HCT116 (cell line): ENCODE data around the gene TEKT5. TPM values are rescaled to one million over a fixed set of nuclear protein-coding genes. Genes with fewer than 3 reads are reported as not detected.

ENCODE experiments used
- ATAC-seq: fragments of 200-7000 bp; cut with Tn5 transposase; 2 replicates; pipeline ENCODE4 v1.9.1; 2020; ENCODE audit warnings: mild to moderate bottlenecking, moderate library complexity
- BruUV-seq: library from RNA; stranded (reverse); fragments of 400-500 nt; replicated peaks from 2 replicates; lab custom pipeline; 2021; lab: Mats Ljungman, UMichigan
- CTCF ChIA-PET: fragments of 300-600 bp; sonication (Branson Sonifier 250); formaldehyde crosslinking; loops from one replicate; lab custom pipeline; 2021; ENCODE audit warnings: antibody characterized with exemption; lab: Charles Lee
- POLR2A ChIA-PET: fragments of 300-600, 350-600 bp; sonication (Branson Sonifier 250); formaldehyde crosslinking; loops from one replicate; lab custom pipeline; 2021; ENCODE audit warnings: antibody characterized with exemption; lab: Charles Lee
- RAD21 ChIA-PET, 2 experiments: fragments of 300-600 bp; sonication (Branson Sonifier 250); formaldehyde crosslinking; loops; one replicate each; lab custom pipeline; 2023; ENCODE audit warnings: low total read pairs in 2 of 2; ENCODE audit not compliant: uncharacterized antibody in 2 of 2, unreplicated experiment in 2 of 2, low non-redundant PET in 1 of 2; lab: Charles Lee
- DNase-seq: peaks from one replicate; pipeline ENCODE4 v3.0.0-alpha.2; 2010; ENCODE audit warnings: low read depth, low spot score
- H2AFZ ChIP-seq: fragments of 200-600 bp; shearing (Covaris generic), sonication (generic); 2 replicates; pipeline ENCODE4 v1.6.1; 2017; ENCODE audit warnings: low read depth, mixed run types, mixed read lengths, antibody characterized with exemption, low read length; ENCODE audit not compliant: poor library complexity, severe bottlenecking
- H3K27ac ChIP-seq: 2 replicates; pipeline ENCODE4 v1.5.1; 2012; ENCODE audit warnings: low read depth, low read length
- H3K27me3 ChIP-seq: fragments of 200-600 bp; sonication (generic); 2 replicates; pipeline ENCODE4 v1.6.1; 2016; ENCODE audit warnings: mixed run types, low read length, mixed read lengths; ENCODE audit not compliant: insufficient read depth
- H3K36me3 ChIP-seq, 2 experiments: fragments of 200-500 bp in 1 of 2; fragments of 200-600 bp in 1 of 2; sonication (Bioruptor generic) in 1 of 2; sonication (generic) in 1 of 2; 2 replicates each; pipeline versions ENCODE4 v1.5.1 to v1.6.1; 2014 to 2016; ENCODE audit warnings: low read length in 2 of 2, inconsistent platforms in 1 of 2, mixed read lengths in 1 of 2, mixed run types in 1 of 2; ENCODE audit not compliant: insufficient read depth in 2 of 2, control insufficient read depth in 1 of 2
- H3K4me1 ChIP-seq, 2 experiments: fragments of 200-600 bp in 1 of 2; sonication (generic) in 1 of 2; 2 replicates each; pipeline versions ENCODE4 v1.5.1 to v1.6.1; 2012 to 2017; ENCODE audit warnings: low read length in 2 of 2, inconsistent platforms in 1 of 2, mild to moderate bottlenecking in 1 of 2, mixed read lengths in 1 of 2, mixed run types in 1 of 2, moderate library complexity in 1 of 2; ENCODE audit not compliant: insufficient read depth in 2 of 2, control insufficient read depth in 1 of 2
- H3K4me2 ChIP-seq: fragments of 200-600 bp; sonication (generic); 2 replicates; pipeline ENCODE4 v1.6.1; 2017; ENCODE audit warnings: mixed run types, low read length, mixed read lengths
- H3K4me3 ChIP-seq, 2 experiments: fragments of 200-600 bp in 1 of 2; sonication (generic) in 1 of 2; replicated peaks in 1 of 2; 2 replicates each; pipeline ENCODE4 v1.5.1; 2011 to 2016; ENCODE audit warnings: low read length in 2 of 2, control low read depth in 1 of 2, low read depth in 1 of 2, mild to moderate bottlenecking in 1 of 2, mixed read lengths in 1 of 2, mixed run types in 1 of 2
- H3K79me2 ChIP-seq: fragments of 200-600 bp; sonication (generic); 2 replicates; pipeline ENCODE4 v1.6.1; 2017; ENCODE audit warnings: mild to moderate bottlenecking, mixed run types, low read length, moderate library complexity, mixed read lengths; ENCODE audit not compliant: insufficient read depth
- H3K9ac ChIP-seq: fragments of 200-600 bp; sonication (generic); 2 replicates; pipeline ENCODE4 v1.6.1; 2016; ENCODE audit warnings: low read length, mixed read lengths
- H3K9me2 ChIP-seq: fragments of 200-600 bp; sonication (generic), shearing (Covaris generic); 2 replicates; pipeline ENCODE4 v1.6.1; 2017; ENCODE audit warnings: mixed run types, mild to moderate bottlenecking, moderate library complexity; ENCODE audit not compliant: insufficient read depth
- H3K9me3 ChIP-seq, 2 experiments: fragments of 200-500 bp in 1 of 2; fragments of 200-600 bp in 1 of 2; sonication (Bioruptor generic) in 1 of 2; sonication (generic) in 1 of 2; 2 replicates each; pipeline ENCODE4 v1.6.1; 2014 to 2017; ENCODE audit warnings: low read length in 2 of 2, mixed read lengths in 2 of 2, inconsistent platforms in 1 of 2, low read depth in 1 of 2, mild to moderate bottlenecking in 1 of 2, mixed run types in 1 of 2, moderate library complexity in 1 of 2; ENCODE audit not compliant: control insufficient read depth in 1 of 2, insufficient read depth in 1 of 2
- H4K20me1 ChIP-seq: fragments of 200-600 bp; sonication (generic), shearing (Covaris generic); 2 replicates; pipeline ENCODE4 v1.6.1; 2017; ENCODE audit warnings: mixed run types, mild to moderate bottlenecking, moderate library complexity; ENCODE audit not compliant: insufficient read depth
- ATF3 ChIP-seq: IDR thresholded peaks from 2 replicates; pipeline ENCODE4 v1.6.1; 2012
- CBX3 ChIP-seq: IDR thresholded peaks from 2 replicates; pipeline ENCODE4 v1.6.1; 2012; ENCODE audit warnings: low read depth
- CEBPB ChIP-seq: IDR thresholded peaks from 2 replicates; pipeline ENCODE4 v1.6.1; 2012; ENCODE audit warnings: low read depth
- EGR1 ChIP-seq: IDR thresholded peaks from 2 replicates; pipeline ENCODE4 v1.6.1; 2012; ENCODE audit warnings: low read depth
- ELF1 ChIP-seq: IDR thresholded peaks from 2 replicates; pipeline ENCODE4 v1.6.1; 2012; ENCODE audit warnings: low read depth, borderline replicate concordance
- EZH2 ChIP-seq: fragments of 200-600 bp; sonication (generic); IDR thresholded peaks from 2 replicates; pipeline ENCODE4 v1.6.1; 2017; ENCODE audit warnings: antibody characterized with exemption, mixed run types
- FOSL1 ChIP-seq: IDR thresholded peaks from 2 replicates; pipeline ENCODE4 v1.6.1; 2012; ENCODE audit warnings: low read depth
- JUND ChIP-seq: IDR thresholded peaks from 2 replicates; pipeline ENCODE4 v1.6.1; 2012
- MAX ChIP-seq: IDR thresholded peaks from 2 replicates; pipeline ENCODE4 v1.6.1; 2012
- POLR2A ChIP-seq: IDR thresholded peaks from 2 replicates; pipeline ENCODE4 v1.7.0; 2011; ENCODE audit warnings: borderline replicate concordance; ENCODE audit not compliant: insufficient read depth, insufficient read length; ENCODE audit errors: extremely low read depth
- POLR2AphosphoS5 ChIP-seq: IDR thresholded peaks from 2 replicates; pipeline ENCODE4 v1.6.1; 2011; ENCODE audit warnings: mild to moderate bottlenecking, low read depth, low read length, moderate library complexity
- RAD21 ChIP-seq: IDR thresholded peaks from 2 replicates; pipeline ENCODE4 v1.6.1; 2012; ENCODE audit warnings: low read depth, mild to moderate bottlenecking
- SIN3A ChIP-seq: IDR thresholded peaks from 2 replicates; pipeline ENCODE4 v1.6.1; 2012; ENCODE audit warnings: low read depth
- SP1 ChIP-seq: IDR thresholded peaks from 2 replicates; pipeline ENCODE4 v1.6.1; 2012; ENCODE audit warnings: low read depth
- SRF ChIP-seq: IDR thresholded peaks from 2 replicates; pipeline ENCODE4 v1.6.1; 2012; ENCODE audit warnings: low read depth
- TCF7L2 ChIP-seq: IDR thresholded peaks from 2 replicates; pipeline ENCODE4 v1.7.0; 2011; ENCODE audit warnings: borderline replicate concordance, inconsistent platforms; ENCODE audit not compliant: insufficient read depth, insufficient read length; ENCODE audit errors: extremely low read depth
- YY1 ChIP-seq: IDR thresholded peaks from 2 replicates; pipeline ENCODE4 v1.6.1; 2011; ENCODE audit warnings: low read length, low read depth, moderate library complexity, mild to moderate bottlenecking; ENCODE audit not compliant: insufficient replicate concordance; ENCODE audit errors: extremely low read depth
- ZBTB33 ChIP-seq: IDR thresholded peaks from 2 replicates; pipeline ENCODE4 v1.6.1; 2011; ENCODE audit warnings: mild to moderate bottlenecking, low read length, moderate library complexity; ENCODE audit not compliant: insufficient replicate concordance; ENCODE audit errors: extremely low read depth
- ZNF274 ChIP-seq: fragments of 200-500 bp; sonication (Bioruptor generic); IDR thresholded peaks from 2 replicates; pipeline ENCODE4 v1.6.1; 2014; ENCODE audit warnings: mild to moderate bottlenecking, low read depth, low read length, inconsistent platforms
- intact Hi-C: fragments of 100-400 bp; cut with micrococcal nuclease; formaldehyde crosslinking; loops from 2 replicates; pipeline ENCODE4 v1.10.0; 2022
- total RNA-seq: library from RNA; stranded (reverse); gene quantifications from one replicate; pipeline ENCODE4 v1.2.1, GENCODE V29; 2021; ENCODE audit not compliant: unreplicated experiment
- TF ChIP-seq, protein P1 (sequence below), 3 experiments: fragments of 200-600 bp in 1 of 3; sonication (generic) in 1 of 3; IDR thresholded peaks in 2 of 3; conservative IDR thresholded peaks in 1 of 3; 2 replicates each; pipeline ENCODE4 v1.5.1; 2012 to 2017; ENCODE audit warnings: low read depth in 2 of 3, low read length in 2 of 3, antibody characterized with exemption in 1 of 3, borderline replicate concordance in 1 of 3, control low read depth in 1 of 3, mild to moderate bottlenecking in 1 of 3, mixed read lengths in 1 of 3, mixed run types in 1 of 3, moderate library complexity in 1 of 3; ENCODE audit not compliant: insufficient read depth in 1 of 3

The TEKT5 gene
- total RNA-seq, 1 experiment from 2014 or later: 0.37 TPM

- Histone ChIP-seq H3K9ac (peak overlapping the region; percentile 16; the same call in 1 of the 2 replicates), H4K20me1 (no peaks in the 10 kb centered on the region), H3K9me3 (no peaks in the 10 kb centered on the region), H3K36me3 (no peaks in the 10 kb centered on the region), H3K4me1 (peaks cover 8 to 17% of the 10 kb centered on the region in 2 experiments), H3K79me2 (no peaks in the 10 kb centered on the region), H3K4me3 (peak overlapping the region; percentile 15 to 34), H2AFZ (peak overlapping the region; percentile 57), H3K4me2 (peak overlapping the region; percentile 80), H3K9me2 (no peaks in the 10 kb centered on the region), H3K27me3 (no peaks in the 10 kb centered on the region), H3K27ac (no peak overlapping the region)
- peak; percentile 54 for DNase-seq
- ChIA-PET POLR2A (no interaction called here), RAD21 (no interaction called here), CTCF (no interaction called here)
- no TSS peak for BruUV-seq
- intact Hi-C loops: loop anchor here (2.0 to 10.0 kb wide), 2 partner anchors 59 to 1585 kb away; no protein-coding TSS in a partner anchor
- ATAC-seq: peak; percentile 94
- TF ChIP-seq ATF3: no peak
- no peak for TF ChIP-seq ZNF274
- TF ChIP-seq SIN3A: no peak
- TF ChIP-seq MAX: peak; percentile 62
- TF ChIP-seq YY1: peak; percentile 50
- peak; percentile 45 for TF ChIP-seq SP1
- no peak for TF ChIP-seq EGR1
- no peak for TF ChIP-seq CEBPB
- TF ChIP-seq ZBTB33: no peak
- no peak for TF ChIP-seq ELF1
- no peak for TF ChIP-seq POLR2A
- TF ChIP-seq JUND: peak; percentile 87
- TF ChIP-seq EZH2: no peak
- peak; percentile 34; the same call in 1 of the 2 replicates for TF ChIP-seq POLR2AphosphoS5
- TF ChIP-seq SRF: no peak
- peak; percentile 75 for TF ChIP-seq FOSL1
- TF ChIP-seq, protein P1, sequence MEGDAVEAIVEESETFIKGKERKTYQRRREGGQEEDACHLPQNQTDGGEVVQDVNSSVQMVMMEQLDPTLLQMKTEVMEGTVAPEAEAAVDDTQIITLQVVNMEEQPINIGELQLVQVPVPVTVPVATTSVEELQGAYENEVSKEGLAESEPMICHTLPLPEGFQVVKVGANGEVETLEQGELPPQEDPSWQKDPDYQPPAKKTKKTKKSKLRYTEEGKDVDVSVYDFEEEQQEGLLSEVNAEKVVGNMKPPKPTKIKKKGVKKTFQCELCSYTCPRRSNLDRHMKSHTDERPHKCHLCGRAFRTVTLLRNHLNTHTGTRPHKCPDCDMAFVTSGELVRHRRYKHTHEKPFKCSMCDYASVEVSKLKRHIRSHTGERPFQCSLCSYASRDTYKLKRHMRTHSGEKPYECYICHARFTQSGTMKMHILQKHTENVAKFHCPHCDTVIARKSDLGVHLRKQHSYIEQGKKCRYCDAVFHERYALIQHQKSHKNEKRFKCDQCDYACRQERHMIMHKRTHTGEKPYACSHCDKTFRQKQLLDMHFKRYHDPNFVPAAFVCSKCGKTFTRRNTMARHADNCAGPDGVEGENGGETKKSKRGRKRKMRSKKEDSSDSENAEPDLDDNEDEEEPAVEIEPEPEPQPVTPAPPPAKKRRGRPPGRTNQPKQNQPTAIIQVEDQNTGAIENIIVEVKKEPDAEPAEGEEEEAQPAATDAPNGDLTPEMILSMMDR (IDR thresholded peaks at IDR 0.05 in 2 of 3, conservative IDR thresholded peaks at IDR 0.05 in 1 of 3; ENCODE audit: borderline replicate concordance in 1 of 3, insufficient read depth in 1 of 3, low read depth in 2 of 3, low read length in 2 of 3): peak in 2 of 3 experiments; percentile 12 to 51; a peak in 1 of 6 replicates
- peak; percentile 53 for TF ChIP-seq TCF7L2
- peak; percentile 25; the same call in 1 of the 2 replicates for TF ChIP-seq CBX3
- peak; percentile 77 for TF ChIP-seq RAD21
Observed at GRCh38 chr16:10729104-10730048, 34.6 kb upstream of the TEKT5 start.
